Activated naive CD8-positive, alpha-beta T cell treated with anti-CD3 and anti-CD28 coated beads, Interleukin-2, amount 50 U/mL, for 24 hours (primary cell): ENCODE measurements around the gene ZDHHC13.

ENCODE experiments used
- ATAC-seq: fragments of 150-1000 bp; cut with Tn5 transposase; one replicate; pipeline ENCODE4 v1.10.0; 2021
- DNase-seq: peaks from one replicate; pipeline ENCODE4 v3.0.0; 2021
- H3K27ac Mint-ChIP-seq: one replicate; pipeline ENCODE4 v1.8.0; 2021; ENCODE audit warnings: mild to moderate bottlenecking, mixed read lengths
- H3K27me3 Mint-ChIP-seq: one replicate; pipeline ENCODE4 v1.8.0; 2021; ENCODE audit warnings: mixed read lengths
- H3K36me3 Mint-ChIP-seq: one replicate; pipeline ENCODE4 v1.8.0; 2021; ENCODE audit warnings: low read depth, mixed read lengths
- H3K4me1 Mint-ChIP-seq: one replicate; pipeline ENCODE4 v1.8.0; 2021; ENCODE audit warnings: mixed read lengths
- H3K4me3 Mint-ChIP-seq: one replicate; pipeline ENCODE4 v1.8.0; 2021; ENCODE audit warnings: mild to moderate bottlenecking, moderate library complexity, mixed read lengths
- H3K9me3 Mint-ChIP-seq: one replicate; pipeline ENCODE4 v1.8.0; 2021; ENCODE audit warnings: mixed read lengths

The ZDHHC13 gene

DNA sequence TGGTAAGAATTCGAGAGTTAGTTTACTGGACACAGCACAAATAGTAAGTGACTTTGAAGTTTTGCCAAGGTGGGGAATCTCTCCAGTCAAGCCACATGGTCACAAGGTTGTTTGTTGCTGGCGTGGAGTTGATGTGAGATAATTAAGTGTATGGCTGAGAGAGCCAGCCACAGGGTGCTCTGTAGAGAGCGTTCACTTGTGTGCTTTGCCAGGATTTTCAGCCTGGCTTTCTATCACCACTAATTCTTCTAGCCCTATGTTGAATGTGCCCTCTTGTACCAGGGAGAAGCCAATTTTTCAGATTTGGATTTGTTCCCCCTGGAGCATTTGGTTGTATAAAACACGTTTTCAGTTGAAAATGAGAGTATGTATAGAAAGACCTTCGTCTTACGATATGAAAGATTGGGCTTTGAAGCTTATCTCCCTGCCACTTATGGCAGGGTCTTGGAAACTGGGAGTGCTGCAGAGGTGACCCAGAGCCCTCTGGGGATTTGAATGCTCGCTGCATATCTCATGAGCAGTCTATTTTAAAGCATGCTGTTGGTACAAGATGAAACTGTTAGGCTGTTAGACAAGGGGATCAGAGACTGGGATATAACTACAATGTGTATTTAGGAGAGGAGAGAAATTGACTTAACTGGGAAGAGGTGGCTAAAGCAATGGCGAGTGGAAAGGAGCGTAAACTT is 56.2 kb downstream of the ZDHHC13 start:
- ATAC-seq (no peak), DNase-seq (no peak)
- H3K36me3 Mint-ChIP-seq = peaks cover 50% of the 10 kb centered on the region
- no peak overlapping the region for H3K4me3 Mint-ChIP-seq
- H3K27ac Mint-ChIP-seq = no peak overlapping the region
- H3K27me3 Mint-ChIP-seq = no peaks in the 10 kb centered on the region
- no peaks in the 10 kb centered on the region for H3K4me1 Mint-ChIP-seq
- no peaks in the 10 kb centered on the region for H3K9me3 Mint-ChIP-seq

DNA sequence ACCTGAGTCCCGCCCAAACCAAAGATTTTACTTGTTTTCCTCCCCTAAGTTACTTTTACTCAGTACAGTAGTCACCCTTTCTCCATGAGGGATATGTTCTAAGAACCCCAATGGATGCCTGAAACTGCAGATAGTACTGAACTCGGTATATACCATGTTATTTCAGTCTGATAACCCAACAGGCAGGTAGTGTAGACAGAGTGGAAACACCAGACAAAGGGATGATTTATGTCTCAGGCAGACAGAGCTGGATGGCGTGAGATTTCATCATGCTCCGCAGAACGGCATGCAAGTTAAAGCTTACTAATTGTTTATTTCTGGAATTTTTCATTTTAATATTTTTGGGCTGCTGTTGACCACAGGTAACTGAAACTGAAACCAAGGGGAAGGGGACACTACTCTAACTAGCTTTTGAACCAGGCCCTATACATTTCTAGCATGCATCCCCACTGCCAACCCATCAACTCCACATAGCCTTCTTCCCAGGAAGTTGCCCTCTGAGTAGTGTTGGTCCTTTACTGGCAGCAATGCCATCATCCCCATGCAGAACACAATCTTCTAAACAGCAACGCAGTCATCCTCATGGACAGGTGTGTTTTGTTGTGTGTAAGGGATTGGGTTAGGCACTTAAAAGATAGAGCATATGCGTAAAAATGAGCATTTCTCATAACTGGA is 57.1 kb downstream of the ZDHHC13 start:
- peaks cover 42% of the 10 kb centered on the region for H3K36me3 Mint-ChIP-seq
- H3K4me3 Mint-ChIP-seq = no peak overlapping the region
- H3K27ac Mint-ChIP-seq = no peak overlapping the region
- no peaks in the 10 kb centered on the region for H3K27me3 Mint-ChIP-seq
- DNase-seq (no peak), ATAC-seq (no peak)
- no peaks in the 10 kb centered on the region for H3K9me3 Mint-ChIP-seq
- no peaks in the 10 kb centered on the region for H3K4me1 Mint-ChIP-seq

DNA sequence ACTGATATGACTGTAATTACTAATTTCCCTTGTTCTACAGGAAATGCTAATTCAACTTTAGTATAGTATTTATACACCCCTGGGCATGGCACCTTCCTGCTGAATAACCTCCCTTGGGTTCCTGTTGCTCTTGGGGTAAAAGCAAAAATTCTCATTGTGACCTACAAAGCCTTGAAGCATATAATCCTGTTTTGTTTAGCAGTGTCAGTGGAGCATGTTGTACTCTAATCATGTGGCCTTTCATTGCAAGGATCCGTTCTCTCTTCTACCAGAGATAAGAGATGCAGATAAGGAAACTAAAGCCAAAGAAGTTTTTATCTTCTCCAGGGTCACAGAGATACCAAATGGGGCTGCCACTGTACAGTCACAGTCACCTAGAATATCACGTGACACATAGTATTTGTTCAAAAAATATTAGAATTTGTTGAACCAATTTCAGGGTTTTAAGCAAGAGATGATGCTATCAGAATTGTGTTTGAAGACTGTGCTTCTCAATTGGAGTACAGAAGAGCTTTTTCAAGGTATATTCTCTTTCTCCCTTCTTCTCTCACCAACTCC is 59.7 kb downstream of the ZDHHC13 start:
- Mint-ChIP-seq H3K27me3 (no peaks in the 10 kb centered on the region), H3K4me1 (no peaks in the 10 kb centered on the region), H3K36me3 (peaks cover 31% of the 10 kb centered on the region), H3K9me3 (no peaks in the 10 kb centered on the region), H3K4me3 (no peak overlapping the region), H3K27ac (no peak overlapping the region)
- no peak for DNase-seq
- no peak for ATAC-seq

DNA sequence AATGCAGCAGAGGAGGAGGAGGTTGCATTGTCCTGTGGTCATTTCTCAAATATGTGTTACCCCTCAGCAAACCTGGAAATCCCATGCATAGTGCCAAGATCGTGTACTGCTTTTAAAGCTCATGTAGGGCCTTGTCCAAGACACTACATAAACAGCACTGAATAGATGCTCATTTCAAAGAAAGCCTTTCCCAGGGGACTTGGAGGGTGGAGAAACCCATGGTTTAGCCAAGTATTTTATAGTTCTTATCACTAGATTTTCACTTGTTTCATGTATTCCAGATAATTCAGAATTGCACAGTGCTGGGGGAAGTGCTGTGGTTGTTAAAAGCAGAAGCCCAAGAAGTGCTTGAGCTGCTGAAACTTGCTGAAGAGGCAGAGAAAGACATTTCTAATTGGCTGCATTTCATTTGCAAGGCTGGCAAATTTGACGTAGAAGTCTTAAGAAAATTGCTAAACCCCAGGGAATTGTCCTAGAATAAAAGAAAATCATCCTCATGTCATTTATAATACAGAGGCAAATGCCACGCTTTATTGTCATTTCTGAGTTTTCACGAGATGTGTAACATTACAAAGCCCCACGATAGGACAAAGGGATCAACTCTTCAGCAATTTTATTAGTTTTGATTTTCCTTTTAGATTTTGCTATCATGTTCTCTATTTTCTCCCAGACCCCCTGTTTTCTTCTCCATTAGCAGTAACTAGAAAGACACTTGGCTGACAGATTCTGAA is 64.7 kb downstream of the ZDHHC13 start:
- DNase-seq (no peak), ATAC-seq (no peak)
- H3K27ac Mint-ChIP-seq = no peak overlapping the region
- H3K4me1 Mint-ChIP-seq = no peaks in the 10 kb centered on the region
- H3K36me3 Mint-ChIP-seq = no peaks in the 10 kb centered on the region
- no peak overlapping the region for H3K4me3 Mint-ChIP-seq
- H3K9me3 Mint-ChIP-seq = no peaks in the 10 kb centered on the region
- H3K27me3 Mint-ChIP-seq = no peaks in the 10 kb centered on the region

DNA sequence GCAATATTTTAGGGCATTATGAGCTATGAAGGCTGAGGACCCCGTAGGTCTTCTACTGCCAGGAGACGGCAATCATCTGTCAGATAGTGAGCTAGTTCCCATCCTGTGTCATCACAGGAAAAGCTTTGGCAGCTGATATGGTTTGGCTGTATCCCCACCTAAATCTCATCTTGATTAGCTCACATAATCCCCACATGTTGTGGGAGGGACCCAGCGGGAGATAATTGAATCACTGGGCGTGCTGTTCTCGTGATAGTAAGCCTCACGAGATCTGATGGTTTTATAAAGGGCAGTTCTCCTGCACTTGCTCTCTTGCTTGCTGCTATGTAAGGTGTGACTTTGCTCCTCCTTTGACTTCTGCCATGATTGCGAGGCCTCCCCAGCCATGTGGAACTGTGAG is 66.7 kb downstream of the ZDHHC13 start:
- Mint-ChIP-seq H3K36me3 (no peaks in the 10 kb centered on the region), H3K4me1 (no peaks in the 10 kb centered on the region), H3K4me3 (no peak overlapping the region), H3K27ac (no peak overlapping the region), H3K27me3 (no peaks in the 10 kb centered on the region), H3K9me3 (no peaks in the 10 kb centered on the region)
- ATAC-seq (no peak), DNase-seq (no peak)

DNA sequence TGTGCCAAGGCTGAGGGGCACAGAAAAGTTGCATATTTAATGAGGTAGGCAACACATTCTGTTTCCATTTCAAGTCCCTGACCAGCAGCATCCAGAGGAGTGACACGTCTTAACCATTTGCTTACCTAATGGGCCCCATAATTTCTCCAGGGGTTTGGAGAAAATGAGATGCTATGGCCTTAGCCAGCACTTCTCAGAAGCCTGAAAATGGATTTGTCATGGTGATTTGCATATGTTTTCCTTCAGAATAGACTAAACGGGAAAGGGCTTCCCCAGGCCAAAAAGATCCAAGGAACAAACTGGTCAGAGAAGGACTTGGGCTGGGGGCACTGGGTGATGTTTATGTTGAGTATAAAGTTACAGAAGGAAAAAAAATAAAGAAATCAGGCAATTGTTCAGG is 68.1 kb downstream of the ZDHHC13 start:
- no peak for ATAC-seq
- Mint-ChIP-seq H3K36me3 (no peaks in the 10 kb centered on the region), H3K27ac (no peak overlapping the region), H3K27me3 (no peaks in the 10 kb centered on the region), H3K4me1 (no peaks in the 10 kb centered on the region), H3K9me3 (no peaks in the 10 kb centered on the region), H3K4me3 (no peak overlapping the region)
- no peak for DNase-seq

DNA sequence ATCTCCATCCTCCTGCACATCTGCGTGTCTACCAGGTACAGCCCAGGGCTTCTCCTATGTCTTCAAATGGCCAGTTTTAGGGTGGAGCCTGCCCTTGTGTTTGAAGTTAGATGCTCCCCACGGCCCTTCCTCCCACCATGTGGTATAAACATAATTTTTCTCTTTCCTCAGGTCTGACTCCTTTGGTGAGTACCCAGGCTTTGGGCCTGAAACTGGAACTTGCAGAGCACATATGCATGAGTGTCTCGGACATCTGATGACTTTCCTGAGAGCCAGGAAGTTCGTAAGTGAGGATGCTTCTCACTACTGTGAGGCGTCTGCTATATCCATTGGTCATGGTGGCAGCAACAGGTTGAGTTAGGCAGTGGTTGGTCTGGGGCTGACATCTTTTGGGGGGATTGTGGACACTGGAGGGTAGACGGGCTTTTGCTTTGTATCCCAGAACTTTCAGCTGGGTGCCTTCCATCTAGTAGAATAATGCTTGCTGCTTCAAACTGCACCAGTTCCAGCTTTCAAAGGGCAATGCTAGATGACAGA is 68.6 kb downstream of the ZDHHC13 start:
- DNase-seq = no peak
- Mint-ChIP-seq H3K27ac (no peak overlapping the region), H3K4me1 (no peaks in the 10 kb centered on the region), H3K27me3 (no peaks in the 10 kb centered on the region), H3K4me3 (no peak overlapping the region), H3K9me3 (no peaks in the 10 kb centered on the region), H3K36me3 (no peaks in the 10 kb centered on the region)
- no peak for ATAC-seq

DNA sequence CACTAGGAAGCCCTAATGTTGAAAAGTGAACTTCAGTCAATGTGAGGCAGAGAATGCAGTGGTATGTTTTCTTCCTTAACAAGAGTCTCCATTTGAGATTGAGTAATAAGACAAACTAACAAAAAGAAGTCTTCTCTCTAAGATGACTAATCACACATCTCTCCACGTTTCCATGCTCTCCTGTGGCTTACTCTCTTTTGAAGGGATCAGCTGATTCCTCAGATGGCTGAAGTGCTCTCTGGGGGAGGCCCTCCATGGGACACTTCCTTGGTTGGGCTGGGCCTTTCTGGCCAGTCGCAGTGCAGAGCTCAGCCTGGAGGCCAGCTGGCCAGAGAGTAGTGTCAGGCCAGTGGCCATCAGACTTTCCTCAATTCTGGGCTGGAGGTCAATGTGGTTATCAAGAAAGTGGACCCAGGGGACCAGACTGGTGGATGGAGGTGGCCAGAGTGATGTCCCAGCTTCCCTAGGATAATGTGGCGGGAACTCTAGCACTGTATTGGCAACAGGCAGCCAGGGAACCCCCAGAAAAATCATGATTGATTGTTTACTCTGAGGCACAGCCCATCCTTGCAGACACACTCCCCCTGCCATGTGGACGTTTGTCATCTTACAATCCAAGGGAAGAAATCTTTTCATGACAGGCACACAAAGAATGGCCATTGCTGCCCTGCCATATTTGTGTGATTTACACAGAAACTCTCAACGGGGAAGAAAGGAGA is 70.3 kb downstream of the ZDHHC13 start:
- ATAC-seq = no peak
- DNase-seq = no peak
- Mint-ChIP-seq H3K4me1 (no peaks in the 10 kb centered on the region), H3K36me3 (no peaks in the 10 kb centered on the region), H3K27me3 (no peaks in the 10 kb centered on the region), H3K27ac (no peak overlapping the region), H3K9me3 (no peaks in the 10 kb centered on the region), H3K4me3 (no peak overlapping the region)

DNA sequence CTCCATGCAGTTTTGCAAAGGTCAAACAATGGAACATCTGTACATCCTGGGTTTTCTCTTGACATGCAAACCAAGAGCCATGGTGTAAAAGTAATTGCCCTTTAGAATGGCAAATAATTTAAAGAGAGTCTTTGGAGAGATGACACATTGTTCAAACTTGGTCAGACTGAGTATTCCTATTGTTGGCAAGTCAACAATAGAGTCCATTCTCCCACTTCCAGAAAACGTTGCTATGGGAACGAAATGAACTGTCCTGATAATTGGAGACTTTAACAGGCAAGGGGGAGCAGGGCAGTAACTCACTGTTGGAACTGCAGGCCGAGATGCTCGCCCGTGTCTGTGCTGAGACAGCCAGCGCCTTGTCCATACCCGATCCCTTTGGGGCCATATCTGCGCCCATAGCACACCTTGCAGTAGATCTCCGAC is 70.9 kb downstream of the ZDHHC13 start:
- no peak for DNase-seq
- no peaks in the 10 kb centered on the region for H3K27me3 Mint-ChIP-seq
- H3K9me3 Mint-ChIP-seq = no peaks in the 10 kb centered on the region
- no peak overlapping the region for H3K27ac Mint-ChIP-seq
- no peak overlapping the region for H3K4me3 Mint-ChIP-seq
- H3K36me3 Mint-ChIP-seq = no peaks in the 10 kb centered on the region
- no peak for ATAC-seq
- no peaks in the 10 kb centered on the region for H3K4me1 Mint-ChIP-seq

DNA sequence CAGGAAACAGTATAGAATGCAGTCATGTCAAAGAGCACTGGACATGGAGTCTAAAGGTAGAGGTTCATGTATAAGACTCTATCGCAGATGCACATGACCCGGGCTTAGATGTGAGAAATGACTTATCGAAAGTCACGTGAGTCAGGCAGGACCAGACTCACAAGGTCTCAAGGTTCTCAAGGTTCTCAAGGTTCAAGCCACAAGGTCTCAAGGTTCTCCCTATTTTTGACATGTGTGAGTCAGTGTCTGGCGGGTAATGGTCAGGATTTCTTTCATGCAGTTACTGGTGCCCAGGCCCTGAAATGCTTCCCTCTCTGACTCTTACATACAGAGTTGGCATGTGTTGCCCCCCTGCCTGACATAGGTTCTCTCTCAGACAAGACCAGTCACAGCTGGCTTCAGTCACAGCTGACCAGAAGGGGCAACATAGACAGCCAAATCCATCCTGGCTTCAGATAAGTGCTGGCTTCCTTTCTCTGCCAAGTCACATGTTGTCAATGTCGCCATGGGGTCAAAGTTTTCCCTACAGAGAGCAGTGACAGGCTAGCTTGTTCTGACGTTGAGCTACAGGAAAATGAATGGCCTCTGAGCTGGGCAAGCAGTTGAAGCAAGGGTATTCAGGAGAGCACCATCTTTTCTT is 74.7 kb downstream of the ZDHHC13 start:
- Mint-ChIP-seq H3K9me3 (no peaks in the 10 kb centered on the region), H3K27ac (no peak overlapping the region), H3K27me3 (no peaks in the 10 kb centered on the region), H3K36me3 (no peaks in the 10 kb centered on the region), H3K4me3 (no peak overlapping the region), H3K4me1 (no peaks in the 10 kb centered on the region)
- ATAC-seq (no peak), DNase-seq (no peak)

DNA sequence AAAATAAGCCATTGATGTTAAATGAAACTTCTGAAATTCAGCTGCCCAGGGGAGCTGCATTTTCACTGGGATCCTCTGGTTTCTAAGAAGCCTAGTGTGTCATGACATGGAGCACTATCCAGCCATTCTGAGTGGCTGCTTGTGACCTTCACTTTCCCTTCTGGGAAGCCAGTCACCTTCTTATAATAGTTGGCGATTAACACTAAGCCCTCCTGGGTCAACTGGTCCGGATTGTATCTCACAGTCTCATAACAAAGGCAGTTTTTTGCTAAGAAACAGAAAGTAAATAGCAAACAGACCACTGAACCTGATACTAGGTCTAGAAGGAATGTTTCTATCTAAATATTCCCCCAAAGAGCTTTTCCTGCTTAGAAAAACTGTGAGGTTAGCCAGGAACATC is 76.9 kb downstream of the ZDHHC13 start:
- ATAC-seq (no peak), DNase-seq (no peak)
- H3K27me3 Mint-ChIP-seq = no peaks in the 10 kb centered on the region
- H3K36me3 Mint-ChIP-seq = no peaks in the 10 kb centered on the region
- no peak overlapping the region for H3K27ac Mint-ChIP-seq
- H3K4me1 Mint-ChIP-seq = no peaks in the 10 kb centered on the region
- no peak overlapping the region for H3K4me3 Mint-ChIP-seq
- H3K9me3 Mint-ChIP-seq = no peaks in the 10 kb centered on the region

DNA sequence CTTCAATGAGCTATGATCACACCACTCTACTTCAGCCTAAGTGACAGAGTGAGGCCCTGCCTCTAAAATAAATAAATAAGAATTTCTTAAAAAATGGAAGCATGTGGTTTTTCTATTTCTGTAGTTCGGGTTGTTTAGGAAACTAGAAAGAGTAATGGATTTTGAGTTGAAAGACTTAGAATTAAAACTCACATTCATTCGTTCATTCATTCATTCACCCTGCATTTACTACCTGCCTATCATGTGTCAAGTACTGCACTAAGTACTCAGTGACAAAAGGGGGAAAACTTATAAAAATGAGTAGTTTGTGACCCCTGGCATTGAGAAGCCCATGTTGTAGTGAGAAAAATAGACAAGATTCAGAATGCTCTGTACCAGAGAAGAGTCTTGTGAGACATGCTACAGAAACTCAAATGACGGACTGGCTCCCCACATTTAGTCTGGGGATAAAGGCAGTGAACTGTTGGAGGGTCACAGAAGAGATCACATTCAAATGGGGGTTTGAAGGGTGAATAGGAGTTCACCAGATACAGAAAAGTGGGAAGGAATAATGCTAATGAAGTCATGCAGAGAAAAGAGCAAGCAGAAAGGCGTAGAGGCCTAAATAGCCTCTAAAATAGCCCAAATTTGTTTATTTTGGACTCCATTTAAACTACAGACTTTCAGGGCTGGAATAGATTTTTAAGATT is 77.8 kb downstream of the ZDHHC13 start:
- Mint-ChIP-seq H3K36me3 (no peaks in the 10 kb centered on the region), H3K27me3 (peaks cover 2% of the 10 kb centered on the region), H3K9me3 (no peaks in the 10 kb centered on the region), H3K27ac (no peak overlapping the region), H3K4me1 (no peaks in the 10 kb centered on the region), H3K4me3 (no peak overlapping the region)
- ATAC-seq = no peak
- DNase-seq = no peak

DNA sequence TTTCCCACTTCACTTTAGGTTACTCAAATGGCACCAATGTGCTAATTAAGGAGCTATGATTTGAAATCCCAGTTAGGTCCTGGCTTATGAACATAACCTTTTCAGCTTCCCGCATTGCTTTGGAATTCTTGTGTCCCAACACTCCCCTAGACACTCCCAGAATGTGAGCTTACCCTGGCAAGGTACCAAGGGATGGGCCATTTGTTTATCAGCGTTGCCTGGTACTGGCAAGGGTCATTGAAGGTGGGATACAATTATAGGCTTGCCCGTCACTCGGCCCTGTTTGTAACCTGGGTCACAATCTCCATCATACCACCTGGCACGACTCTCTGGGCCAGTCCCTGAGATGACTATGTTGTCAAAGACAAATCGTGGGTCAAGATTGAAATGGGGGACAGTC is 79.5 kb downstream of the ZDHHC13 start:
- Mint-ChIP-seq H3K27ac (no peak overlapping the region), H3K9me3 (no peaks in the 10 kb centered on the region)

More for the DNA sequence above, 79.5 kb downstream of the ZDHHC13 start:
- no peak overlapping the region for H3K4me3 Mint-ChIP-seq
- no peaks in the 10 kb centered on the region for H3K4me1 Mint-ChIP-seq
- H3K36me3 Mint-ChIP-seq = no peaks in the 10 kb centered on the region
- no peak for DNase-seq
- ATAC-seq = no peak
- peaks cover 2% of the 10 kb centered on the region for H3K27me3 Mint-ChIP-seq
